Left lung (tissue), 10 donors: ENCODE measurements around the gene NID1. TPM values are rescaled to one million over a fixed set of nuclear protein-coding genes. Genes with fewer than 3 reads are reported as not detected.

Experiments used
- ATAC-seq: fragments of 200-7000 bp; cut with Tn5 transposase; one replicate; pipeline ENCODE4 v1.9.1; 2020; ENCODE audit warnings: moderate library complexity
- DNase-seq, 4 donors: peaks; one replicate each; pipeline ENCODE4 v3.0.0-alpha.2; 2013 to 2020
- H3K27ac ChIP-seq, 2 donors: fragments of 200-600 bp; sonication (generic) in 1 of 2; one replicate each; pipeline versions ENCODE4 v1.5.0 to v1.8.0; 2020 to 2021
- H3K27me3 ChIP-seq, 2 donors: fragments of 200-600 bp; sonication (generic) in 1 of 2; one replicate each; pipeline versions ENCODE4 v1.5.0 to v1.8.0; 2020 to 2021
- H3K36me3 ChIP-seq, 2 donors: fragments of 200-600 bp; sonication (generic) in 1 of 2; one replicate each; pipeline versions ENCODE4 v1.5.0 to v1.8.0; 2020 to 2021
- H3K4me1 ChIP-seq, 2 donors: fragments of 200-600 bp; one replicate each; pipeline ENCODE4 v1.8.0; 2021
- H3K4me3 ChIP-seq, 2 donors: fragments of 200-600 bp; sonication (generic) in 1 of 2; one replicate each; pipeline versions ENCODE4 v1.5.0 to v1.8.0; 2020 to 2021; ENCODE audit warnings: mild to moderate bottlenecking in 1 of 2
- H3K9me3 ChIP-seq, 2 donors: fragments of 200-600 bp; sonication (generic) in 1 of 2; one replicate each; pipeline versions ENCODE4 v1.5.0 to v1.8.0; 2020 to 2021
- CTCF ChIP-seq, 2 donors: fragments of 200-600 bp; sonication (generic) in 1 of 2; IDR thresholded peaks; one replicate each; pipeline versions ENCODE4 v1.5.0 to v1.8.0; 2021; ENCODE audit warnings: antibody characterized with exemption in 2 of 2
- intact Hi-C, 2 donors: fragments of 100-400 bp; cut with DNase I; formaldehyde crosslinking; loops; one replicate each; pipeline versions ENCODE4 v1.11.2 to v1.14.2; 2022
- polyA plus RNA-seq, 6 donors: library from polyadenylated mRNA; unstranded; fragments of 120-200 nt; gene quantifications; one replicate each; pipeline ENCODE4 v1.2.1, GENCODE V29; 2013; ENCODE audit not compliant: insufficient read length in 6 of 6
- total RNA-seq, 2 donors: library from RNA; stranded (reverse); fragmentation: NEBNext Ultra II Directional; extraction: Animal tissue kit (Norgen Biotek cat#: 25700); gene quantifications; one replicate each; pipeline ENCODE4 v1.2.1, GENCODE V29; 2021
- donor health status: DM: no; HTN: yes; CAD: no.
- donor health status: DM: no; HTN: no; CAD: no.

Gene NID1
- total and polyA plus RNA-seq, 8 donors, result 55.4 to 233 (median 218) TPM

- no peak for ATAC-seq
- Histone ChIP-seq H3K4me1 (no peaks in the 10 kb centered on the region), H3K9me3 (no peaks in the 10 kb centered on the region), H3K36me3 (no peaks in the 10 kb centered on the region), H3K27me3 (no peaks in the 10 kb centered on the region), H3K4me3 (no peak overlapping the region), H3K27ac (no peak overlapping the region)
- no peak for TF ChIP-seq CTCF (IDR thresholded peaks at IDR 0.05)
- no peak for DNase-seq
- intact Hi-C loops, result no loop called here
Measured at GRCh38 chr1:236111527-236112331, 46.8 kb upstream of the NID1 start.

- ATAC-seq (no peak), DNase-seq (no peak)
- Histone ChIP-seq H3K4me1 (no peaks in the 10 kb centered on the region), H3K27ac (no peak overlapping the region), H3K4me3 (no peak overlapping the region), H3K27me3 (no peaks in the 10 kb centered on the region), H3K9me3 (no peaks in the 10 kb centered on the region), H3K36me3 (no peaks in the 10 kb centered on the region)
- TF ChIP-seq CTCF (IDR thresholded peaks at IDR 0.05), result no peak
- intact Hi-C loops, result no loop called here
Measured at GRCh38 chr1:236110137-236110536, 45.2 kb upstream of the NID1 start.

GRCh38 chr1:236108027-236108648 lies 43.2 kb upstream of the NID1 start:
- Histone ChIP-seq H3K4me3 (no peak overlapping the region), H3K36me3 (no peaks in the 10 kb centered on the region), H3K27ac (no peak overlapping the region), H3K9me3 (no peaks in the 10 kb centered on the region), H3K4me1 (no peaks in the 10 kb centered on the region), H3K27me3 (peaks cover 0 to 3% of the 10 kb centered on the region in 2 donors)
- ATAC-seq (no peak), DNase-seq (no peak)
- no peak for TF ChIP-seq CTCF (IDR thresholded peaks at IDR 0.05)
- intact Hi-C loops, result loop anchor here in 1 of 2 donors (5.0 kb wide), 1 partner anchor 379 kb away; no protein-coding TSS in a partner anchor

- Histone ChIP-seq H3K4me3 (no peak overlapping the region), H3K9me3 (no peaks in the 10 kb centered on the region), H3K27ac (no peak overlapping the region), H3K27me3 (peaks cover 0 to 12% of the 10 kb centered on the region in 2 donors), H3K36me3 (no peaks in the 10 kb centered on the region), H3K4me1 (no peaks in the 10 kb centered on the region)
- intact Hi-C loops, result loop anchor here in 1 of 2 donors (5.0 kb wide), 1 partner anchor 380 kb away; no protein-coding TSS in a partner anchor
- ATAC-seq (no peak), DNase-seq (no peak)
- no peak for TF ChIP-seq CTCF (IDR thresholded peaks at IDR 0.05)
Measured at GRCh38 chr1:236107121-236107907, 42.4 kb upstream of the NID1 start.
